Heart right ventricle (tissue), 16 donors: Measurements from ENCODE around the gene FOXRED1. TPM values are rescaled to one million over a fixed set of nuclear protein-coding genes. Genes with fewer than 3 reads are reported as not detected.
"Not testable (repeated sequence)": the region's sequence is repeated elsewhere in the genome, so short reads cannot be mapped to it uniquely, and the experiment has no call there.

Source experiments
- ATAC-seq, 8 donors: fragments of 200-7000 bp; cut with Tn5 transposase; one replicate each; pipeline ENCODE4 v1.9.1; 2020; ENCODE audit warnings: mild to moderate bottlenecking in 8 of 8, moderate library complexity in 8 of 8, moderate number of reproducible peaks in 1 of 8
- DNase-seq, 2 donors: peaks; one replicate each; pipeline ENCODE4 v3.0.0-alpha.2; 2020
- H3K27ac ChIP-seq, 10 donors: fragments of 200-600 bp; sonication (generic) in 2 of 10; one replicate each; pipeline versions ENCODE4 v1.5.0 to v1.8.0; 2020 to 2022; ENCODE audit warnings: mild to moderate bottlenecking in 3 of 10
- H3K27me3 ChIP-seq, 7 donors: fragments of 200-600 bp; one replicate each; pipeline ENCODE4 v1.8.0; 2021 to 2022; ENCODE audit warnings: mild to moderate bottlenecking in 2 of 7
- H3K36me3 ChIP-seq, 9 donors: fragments of 200-600 bp; sonication (generic) in 1 of 9; one replicate each; pipeline versions ENCODE4 v1.5.0 to v1.8.0; 2020 to 2022; ENCODE audit warnings: mild to moderate bottlenecking in 2 of 9
- H3K4me1 ChIP-seq, 9 donors: fragments of 200-600 bp; sonication (generic) in 1 of 9; one replicate each; pipeline versions ENCODE4 v1.5.0 to v1.8.0; 2020 to 2022; ENCODE audit warnings: mild to moderate bottlenecking in 4 of 9
- H3K4me3 ChIP-seq, 10 donors: fragments of 200-600 bp; sonication (generic) in 2 of 10; one replicate each; pipeline versions ENCODE4 v1.5.0 to v1.8.0; 2020 to 2022; ENCODE audit warnings: mild to moderate bottlenecking in 7 of 10, moderate library complexity in 2 of 10
- H3K9me3 ChIP-seq, 11 donors: fragments of 200-600 bp in 10 of 11; sonication (generic) in 2 of 11; one replicate each; pipeline versions ENCODE4 v1.5.0 to v1.8.0; 2013 to 2022; ENCODE audit warnings: mild to moderate bottlenecking in 2 of 11, control low read depth in 1 of 11, moderate library complexity in 1 of 11
- WGBS, 2 donors: extraction: QIAGEN DNeasy Blood & Tissue Kit; methylation state at CpG; one replicate each; pipeline ENCODE4 v1.1.7; 2013; ENCODE audit warnings: inconsistent platforms in 1 of 2; 5-methylcytosine and 5-hydroxymethylcytosine counted together
- intact Hi-C, 10 donors: fragments of 100-400 bp; cut with DNase I; formaldehyde crosslinking; loops; one replicate each; pipeline versions ENCODE4 v1.11.1 to v1.14.2; 2022
- polyA plus RNA-seq, 2 donors: library from polyadenylated mRNA; stranded (reverse); fragments of 200-250 nt; gene quantifications; one replicate each; pipeline ENCODE4 v1.2.3, GENCODE V29; 2013
- total RNA-seq, 10 donors: library from RNA; stranded (reverse); fragmentation: NEBNext Ultra II Directional in 3 of 10; extraction: Animal tissue kit (Norgen Biotek cat#: 25700) in 3 of 10; gene quantifications; one replicate each; pipeline versions ENCODE4 v1.2.1 to v1.2.4, GENCODE V29; 2021 to 2023
- TF ChIP-seq, protein P1 (sequence below), 9 donors: fragments of 200-600 bp; sonication (generic) in 2 of 9; IDR thresholded peaks; one replicate each; pipeline versions ENCODE4 v1.5.0 to v1.8.0; 2021 to 2022; ENCODE audit warnings: antibody characterized with exemption in 9 of 9, mild to moderate bottlenecking in 5 of 9, moderate library complexity in 1 of 9
- donor health status: Arrhythmogenic right ventricular cardiomyopathy.
- donor health status: ischemic (EF 13 %, LVEDD 7.1; RV severe dilation, severe dysfunction).
- donor health status: healthy with polysubstance abuse.
- donor health status: DM: no; HTN: yes; CAD: no.
- donor health status: DM: no; HTN: no; CAD: no.
- donor health status: ischemic (EF 25% LVEDD 6.9; RV normal size, moderate dysfunction).
- donor health status: ischemic (EF 25% LVEDD 5.7; RV mildly dilated, moderate dysfunction).
- donor health status: healthy.
- donor health status: DM: yes; HTN: yes; CAD: no.
- donor health status: Ischemic cardiomyopathy.
- donor health status: ischemic (EF 35%, LVEDD 5.7; RV mildly dilated, moderate dysfunction).
- donor health status: nonischemic (EF 11% LVEDD 7.7; RV severe dilation, severe dysfunction).
- donor health status: DM: yes; HTN: yes; CAD: no.
- donor health status: PGD.
- donor health status: ischemic (EF 29% LVEDD 5.4; RV normal size, mild dysfunction).
- donor health status: nonischemic (EF 23%, LVEDD 6.1; RV moderate dilation, normal function).

The FOXRED1 gene
- total and polyA plus RNA-seq, 12 donors, result 19.0 to 46.3 (median 32.1) TPM

DNA sequence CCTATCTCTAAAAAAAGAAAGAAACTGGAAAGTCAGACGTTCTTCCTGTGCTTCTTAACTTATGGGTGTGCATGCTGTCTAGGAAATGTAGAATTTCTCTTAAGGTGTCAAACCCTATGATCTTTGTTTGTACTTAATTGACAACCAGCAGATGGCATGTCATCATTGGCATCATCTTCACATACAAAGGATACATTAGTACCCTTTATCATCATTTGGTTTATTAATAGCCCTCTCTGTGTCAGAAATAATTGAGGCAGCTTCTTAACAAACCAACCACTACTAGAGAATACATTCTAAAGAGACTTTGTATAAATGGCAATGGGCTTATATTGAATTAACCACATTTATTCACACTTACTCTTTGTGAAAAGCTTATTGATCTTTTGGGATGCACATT lies 14.1 kb upstream of the FOXRED1 start:
- WGBS, 2 donors, result 50 to 65% methylated on average over 1 of the region's 1 CpG
- DNase-seq (no peak), ATAC-seq (no peak)
- TF ChIP-seq, protein P1, sequence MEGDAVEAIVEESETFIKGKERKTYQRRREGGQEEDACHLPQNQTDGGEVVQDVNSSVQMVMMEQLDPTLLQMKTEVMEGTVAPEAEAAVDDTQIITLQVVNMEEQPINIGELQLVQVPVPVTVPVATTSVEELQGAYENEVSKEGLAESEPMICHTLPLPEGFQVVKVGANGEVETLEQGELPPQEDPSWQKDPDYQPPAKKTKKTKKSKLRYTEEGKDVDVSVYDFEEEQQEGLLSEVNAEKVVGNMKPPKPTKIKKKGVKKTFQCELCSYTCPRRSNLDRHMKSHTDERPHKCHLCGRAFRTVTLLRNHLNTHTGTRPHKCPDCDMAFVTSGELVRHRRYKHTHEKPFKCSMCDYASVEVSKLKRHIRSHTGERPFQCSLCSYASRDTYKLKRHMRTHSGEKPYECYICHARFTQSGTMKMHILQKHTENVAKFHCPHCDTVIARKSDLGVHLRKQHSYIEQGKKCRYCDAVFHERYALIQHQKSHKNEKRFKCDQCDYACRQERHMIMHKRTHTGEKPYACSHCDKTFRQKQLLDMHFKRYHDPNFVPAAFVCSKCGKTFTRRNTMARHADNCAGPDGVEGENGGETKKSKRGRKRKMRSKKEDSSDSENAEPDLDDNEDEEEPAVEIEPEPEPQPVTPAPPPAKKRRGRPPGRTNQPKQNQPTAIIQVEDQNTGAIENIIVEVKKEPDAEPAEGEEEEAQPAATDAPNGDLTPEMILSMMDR (IDR thresholded peaks at IDR 0.05), result no peak
- no peaks in the 10 kb centered on the region for H3K9me3 ChIP-seq
- intact Hi-C loops, result loop anchor here in 1 of 10 donors (5.0 kb wide), 1 partner anchor 328 kb away; no protein-coding TSS in a partner anchor
- no peak overlapping the region for H3K27ac ChIP-seq
- no peak overlapping the region for H3K4me3 ChIP-seq
- no peaks in the 10 kb centered on the region for H3K27me3 ChIP-seq
- peaks cover 0 to 92% (median 19%) of the 10 kb centered on the region in 9 donors for H3K36me3 ChIP-seq
- peaks cover 0 to 7% (median 0%) of the 10 kb centered on the region in 9 donors for H3K4me1 ChIP-seq

DNA sequence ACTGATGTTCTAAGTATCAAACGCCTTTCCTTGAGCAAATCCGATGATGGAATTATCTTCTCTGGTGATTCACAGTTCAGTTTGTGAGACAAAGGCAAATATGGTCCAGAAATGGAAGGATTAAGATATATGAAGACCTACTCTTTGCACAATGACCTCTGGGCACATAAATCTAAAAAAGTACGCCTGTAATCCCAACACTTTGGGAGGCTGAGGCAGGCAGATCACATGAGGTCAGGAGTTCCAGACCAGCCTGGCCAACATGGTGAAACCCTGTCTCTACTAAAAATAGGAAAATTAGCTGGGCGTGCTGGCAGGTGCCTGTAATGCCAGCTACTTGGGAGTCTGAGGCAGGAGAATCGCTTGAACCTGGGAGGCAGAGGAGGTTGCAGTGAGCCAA lies 13.4 kb upstream of the FOXRED1 start:
- 92 to 96% methylated on average over 5 of the region's 5 CpGs for WGBS, 2 donors
- H3K27ac ChIP-seq, H3K4me3 ChIP-seq, H3K9me3 ChIP-seq, H3K27me3 ChIP-seq, H3K4me1 ChIP-seq, ATAC-seq, DNase-seq: not testable (repeated sequence)
- intact Hi-C loops, result loop anchor here in 1 of 10 donors (5.0 kb wide), 1 partner anchor 328 kb away; no protein-coding TSS in a partner anchor
- peaks cover 0 to 90% (median 19%) of the 10 kb centered on the region in 9 donors for H3K36me3 ChIP-seq

DNA sequence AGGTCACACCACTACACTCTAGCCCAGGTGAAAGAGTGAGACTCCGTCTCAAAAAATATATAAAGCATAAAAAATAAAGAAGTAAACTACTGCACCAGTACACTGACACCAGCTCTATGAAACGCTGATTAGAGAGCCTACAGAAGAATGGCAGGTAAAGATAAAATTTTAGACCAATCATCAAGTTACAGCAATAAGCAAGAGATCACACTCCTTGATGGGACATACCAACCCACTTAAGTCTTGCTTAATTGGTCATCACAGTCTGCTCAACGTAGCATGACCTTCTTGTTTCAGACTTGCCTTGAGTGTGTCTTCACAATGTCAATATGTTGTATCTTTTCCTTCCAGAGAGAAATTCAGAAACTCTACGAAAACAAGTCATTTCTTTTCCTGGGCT lies 12.7 kb upstream of the FOXRED1 start:
- H3K9me3 ChIP-seq, result no peaks in the 10 kb centered on the region
- TF ChIP-seq, protein P1 (IDR thresholded peaks at IDR 0.05), result no peak
- intact Hi-C loops, result loop anchor here in 1 of 10 donors (5.0 kb wide), 1 partner anchor 329 kb away; no protein-coding TSS in a partner anchor
- ATAC-seq, result no peak
- no peaks in the 10 kb centered on the region for H3K27me3 ChIP-seq
- peaks cover 0 to 90% (median 21%) of the 10 kb centered on the region in 9 donors for H3K36me3 ChIP-seq
- no peak overlapping the region for H3K27ac ChIP-seq
- no peak overlapping the region for H3K4me3 ChIP-seq
- no peak for DNase-seq
- WGBS, 2 donors, result 94 to 96% methylated on average over 4 of the region's 4 CpGs
- H3K4me1 ChIP-seq, result peaks cover 0 to 7% (median 0%) of the 10 kb centered on the region in 9 donors

DNA sequence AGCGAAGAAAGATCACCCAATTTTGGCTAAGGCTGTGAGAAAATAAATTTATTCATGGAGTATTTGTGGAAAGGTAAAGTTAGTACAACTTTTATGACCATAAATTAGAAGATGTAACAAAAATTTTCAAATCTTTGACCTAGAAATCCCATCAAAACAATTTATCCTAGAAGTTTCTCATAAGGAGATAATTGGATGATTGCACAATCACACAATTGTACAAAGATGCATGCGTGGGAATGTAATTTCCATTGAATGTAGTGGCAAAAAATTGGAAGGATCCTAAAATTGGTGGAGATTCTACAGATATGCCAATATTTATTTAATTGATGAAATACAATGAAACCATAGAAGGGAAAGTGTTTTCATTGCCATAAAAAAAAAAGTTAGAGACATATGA lies 11.8 kb upstream of the FOXRED1 start:
- no peak for ATAC-seq
- no peak overlapping the region for H3K27ac ChIP-seq

More for the DNA sequence above, 11.8 kb upstream of the FOXRED1 start:
- TF ChIP-seq, protein P1 (IDR thresholded peaks at IDR 0.05), result no peak
- Histone ChIP-seq H3K27me3 (no peaks in the 10 kb centered on the region), H3K9me3 (no peaks in the 10 kb centered on the region), H3K36me3 (peaks cover 0 to 90% (median 22%) of the 10 kb centered on the region in 9 donors), H3K4me3 (no peak overlapping the region), H3K4me1 (peaks cover 0 to 9% (median 0%) of the 10 kb centered on the region in 9 donors)
- WGBS, 2 donors, result 94 to 95% methylated on average over 2 of the region's 2 CpGs
- intact Hi-C loops, result loop anchor here in 1 of 10 donors (5.0 kb wide), 1 partner anchor 330 kb away; no protein-coding TSS in a partner anchor
- DNase-seq, result no peak
